GM12878 (cell line): ENCODE measurements around the gene HHIP. TPM values are rescaled to one million over a fixed set of nuclear protein-coding genes. Genes with fewer than 3 reads are reported as not detected.

ENCODE experiments used
- ATAC-seq: fragments of 200-7000 bp; cut with Tn5 transposase; 3 replicates; pipeline ENCODE4 v1.9.1; 2020; ENCODE audit warnings: mild to moderate bottlenecking, moderate library complexity
- BruUV-seq: library from RNA; stranded (reverse); fragments of 400-500 nt; replicated peaks from 2 replicates; lab custom pipeline; 2021; lab: Mats Ljungman, UMichigan
- CTCF ChIA-PET: fragments of 300-600 bp; sonication (Branson Sonifier 250); formaldehyde crosslinking; extraction: SDS; loops from one replicate; lab custom pipeline; 2021; ENCODE audit warnings: inconsistent platforms; lab: Yijun Ruan, JAX
- POLR2A ChIA-PET: fragments of 350-600 bp; formaldehyde crosslinking; extraction: SDS; loops from one replicate; lab custom pipeline; 2021; ENCODE audit warnings: inconsistent platforms; lab: Charles Lee
- RAD21 ChIA-PET: fragments of 300-600 bp; sonication (Branson Sonifier 250); formaldehyde crosslinking; loops from one replicate; lab custom pipeline; 2023; ENCODE audit warnings: antibody characterized with exemption; ENCODE audit not compliant: unreplicated experiment; lab: Charles Lee
- SMC1A ChIA-PET: fragments of 300-600 bp; sonication (Branson Sonifier 250); formaldehyde crosslinking; loops from one replicate; lab custom pipeline; 2023; ENCODE audit not compliant: unreplicated experiment, uncharacterized antibody; lab: Charles Lee
- DNase-seq: peaks from one replicate; pipeline ENCODE4 v3.0.0-alpha.2; 2011; ENCODE audit warnings: low read depth, low spot score
- FAIRE-seq: peaks from 3 replicates; lab custom pipeline; 2011; peaks lifted over from hg19 to GRCh38; lab: Jason Lieb, UNC
- H2AFZ ChIP-seq: 2 replicates; pipeline ENCODE4 v1.6.0; 2011; ENCODE audit warnings: low read depth, low read length, control low read depth; ENCODE audit not compliant: control insufficient read depth
- H3K27ac ChIP-seq: 2 replicates; pipeline ENCODE4 v1.5.1; 2011; ENCODE audit warnings: control low read depth; ENCODE audit not compliant: control insufficient read depth, insufficient read depth
- H3K27me3 ChIP-seq, 2 experiments: replicated peaks in 1 of 2; 2 replicates each; pipeline versions ENCODE4 v1.6.0 to v1.6.1; 2011; ENCODE audit warnings: low read length in 1 of 2; ENCODE audit not compliant: control insufficient read depth in 2 of 2, insufficient read depth in 2 of 2
- H3K36me3 ChIP-seq, 2 experiments: 2 replicates each; pipeline ENCODE4 v1.5.1; 2011; ENCODE audit warnings: low read length in 1 of 2; ENCODE audit not compliant: control insufficient read depth in 2 of 2, insufficient read depth in 2 of 2
- H3K4me1 ChIP-seq: 2 replicates; pipeline ENCODE4 v1.6.1; 2011; ENCODE audit warnings: mild to moderate bottlenecking, low read length, moderate library complexity, mixed read lengths; ENCODE audit not compliant: control insufficient read depth, insufficient read depth
- H3K4me2 ChIP-seq: 2 replicates; pipeline ENCODE4 v1.6.0; 2011; ENCODE audit warnings: control low read depth; ENCODE audit not compliant: control insufficient read depth, insufficient read depth
- H3K4me3 ChIP-seq: fragments of 200-600 bp; sonication (generic); 2 replicates; pipeline ENCODE4 v1.5.1; 2016
- H3K79me2 ChIP-seq: 2 replicates; pipeline ENCODE4 v1.6.0; 2011; ENCODE audit warnings: low read length; ENCODE audit not compliant: control insufficient read depth, insufficient read depth
- H3K9ac ChIP-seq: 2 replicates; pipeline ENCODE4 v1.8.0; 2011; ENCODE audit warnings: low read length, control low read depth, mixed read lengths; ENCODE audit not compliant: control insufficient read depth, insufficient read depth
- H3K9me3 ChIP-seq: replicated peaks from 3 replicates; pipeline ENCODE4 v1.5.1; 2011; ENCODE audit warnings: mild to moderate bottlenecking, low read length; ENCODE audit not compliant: control insufficient read depth, insufficient read depth
- H4K20me1 ChIP-seq: 2 replicates; pipeline ENCODE4 v1.6.0; 2011; ENCODE audit not compliant: control insufficient read depth, insufficient read depth
- CUX1 ChIP-seq: IDR thresholded peaks from 2 replicates; pipeline ENCODE4 v1.6.1; 2012; ENCODE audit warnings: improper control_type of control experiment, low read depth, low read length; ENCODE audit not compliant: insufficient replicate concordance
- YY1 ChIP-seq: IDR thresholded peaks from 2 replicates; pipeline ENCODE4 v1.6.1; 2011; ENCODE audit warnings: low read depth, mild to moderate bottlenecking, low read length
- ZNF274 ChIP-seq: IDR thresholded peaks from one replicate; pipeline ENCODE4 v1.8.0; 2011; ENCODE audit not compliant: insufficient read length, insufficient read depth
- WGBS: methylation state at CpG from one replicate; pipeline ENCODE4 v1.1.6; 2016; ENCODE audit warnings: low lambda C conversion rate; ENCODE audit not compliant: insufficient replicate concordance, insufficient coverage; ENCODE audit errors: missing lambda C conversion rate; 5-methylcytosine and 5-hydroxymethylcytosine counted together
- in situ Hi-C: fragments of 300-500 bp; cut with MboI; formaldehyde crosslinking; loops from 9 replicates; pipeline ENCODE4 v1.14.3; 2018; ENCODE audit warnings: mixed read lengths
- intact Hi-C: fragments of 100-400 bp; cut with micrococcal nuclease; formaldehyde crosslinking; loops from one replicate; pipeline ENCODE4 v1.14.2; 2022; ENCODE audit not compliant: unreplicated experiment
- polyA plus RNA-seq, 11 experiments: library from polyadenylated mRNA; depleted of rRNA in 4 of 11; unstranded in 6 of 11; stranded (reverse) in 5 of 11; fragments of >200 nt; fragmentation: Nextera tagmentation in 4 of 11; fragmentation: Illumina TruSeq in 1 of 11; extraction: Ambion mirVana in 4 of 11; extraction: Trizol in 1 of 11; gene quantifications; 1 replicate in 1 of 11; 2 replicates in 10 of 11; pipeline versions ENCODE4 v1.2.1 to v1.2.3, GENCODE V29; 2011 to 2016; ENCODE audit warnings: inconsistent platforms in 2 of 11, missing spikeins in 2 of 11, low read depth in 1 of 11
- total RNA-seq, 4 experiments: library from RNA; depleted of rRNA in 3 of 4; stranded (reverse); fragments of >200 nt in 3 of 4; fragmentation: Illumina TruSeq in 1 of 4; extraction: Trizol in 1 of 4; gene quantifications; 2 replicates each; pipeline versions ENCODE4 v1.2.1 to v1.2.3, GENCODE V29; 2013 to 2021

The HHIP gene
- total and polyA plus RNA-seq, 10 of the 15 experiments (the other 5 are each of a cell fraction or from before 2014, with no cell fraction given): 0.06 to 0.56 (median 0.24) TPM; not detected in 1

- RAD21 ChIA-PET: no interaction called here
- no peak for FAIRE-seq
- BruUV-seq: no TSS peak
- Histone ChIP-seq H3K9ac (no peak overlapping the region), H3K9me3 (no peaks in the 10 kb centered on the region), H3K79me2 (no peaks in the 10 kb centered on the region), H3K4me3 (no peak overlapping the region), H3K27ac (no peak overlapping the region), H3K36me3 (no peaks in the 10 kb centered on the region), H3K4me2 (no peak overlapping the region), H2AFZ (no peak overlapping the region), H4K20me1 (no peaks in the 10 kb centered on the region), H3K27me3 (no peaks in the 10 kb centered on the region), H3K4me1 (no peaks in the 10 kb centered on the region)
- TF ChIP-seq CUX1 (no peak), YY1 (no peak), ZNF274 (no peak)
- CTCF ChIA-PET: no interaction called here
- intact Hi-C loops: no loop called here
- in situ Hi-C loops: no loop called here
- ATAC-seq: no peak
- SMC1A ChIA-PET: interaction anchor here (1.1 kb wide), 1 partner anchor 84 kb away, joined by 3 read pairs; no protein-coding TSS in a partner anchor
- 4% methylated on average over 2 of the region's 2 CpGs for WGBS
- POLR2A ChIA-PET: no interaction called here
- no peak for DNase-seq
Measured at GRCh38 chr4:144733566-144733965, 87.6 kb downstream of the HHIP start.
